ENCODE results near the gene PUSL1. TPM values are rescaled to one million over a fixed set of nuclear protein-coding genes. Genes with fewer than 3 reads are reported as not detected.

PUSL1 gene
- total and polyA plus RNA-seq, 2 of the 13 experiments (the other 11 are each of a cell fraction or from before 2014, with no cell fraction given), result 8.3 to 22.2 TPM

DNA sequence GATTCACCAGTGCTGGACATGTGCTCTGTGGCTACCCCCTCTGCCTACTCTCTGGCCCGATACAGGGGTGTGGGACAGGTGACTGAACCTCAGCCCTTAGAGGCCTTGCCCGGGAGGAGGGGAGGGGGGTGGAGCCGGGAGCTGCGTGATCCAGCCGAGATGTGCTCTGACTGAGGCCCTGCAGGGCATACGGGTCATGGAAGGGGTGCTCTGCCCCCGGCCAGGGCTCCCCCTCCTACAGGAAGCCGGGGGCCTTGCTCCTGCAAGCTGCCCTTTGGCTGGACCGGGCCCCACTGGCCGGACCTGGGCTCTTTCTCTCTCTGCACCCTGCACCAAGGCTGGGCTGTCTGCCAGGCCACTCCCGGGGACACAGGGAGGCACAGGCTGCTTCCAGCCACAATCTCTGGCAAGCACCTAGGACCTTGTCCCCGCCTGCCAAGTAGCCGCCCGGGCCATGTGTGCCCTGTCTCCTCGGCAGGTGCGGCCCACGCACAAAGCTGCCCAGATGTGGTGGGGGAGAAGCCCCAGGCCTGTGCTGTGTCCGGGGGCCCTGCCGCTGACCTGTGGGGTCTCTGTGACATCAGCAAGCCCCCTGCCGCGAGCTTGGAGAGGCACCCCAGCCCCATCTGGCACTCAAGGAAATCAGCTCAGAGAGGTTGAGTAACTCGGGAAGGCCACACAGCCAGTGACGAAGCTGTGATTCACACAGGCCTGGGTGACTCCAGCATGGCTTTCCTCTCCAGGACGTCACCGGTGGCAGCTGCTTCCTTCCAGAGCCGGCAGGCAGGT, 26.7 kb upstream of the PUSL1 start (continued):
- TF ChIP-seq, protein P1, sequence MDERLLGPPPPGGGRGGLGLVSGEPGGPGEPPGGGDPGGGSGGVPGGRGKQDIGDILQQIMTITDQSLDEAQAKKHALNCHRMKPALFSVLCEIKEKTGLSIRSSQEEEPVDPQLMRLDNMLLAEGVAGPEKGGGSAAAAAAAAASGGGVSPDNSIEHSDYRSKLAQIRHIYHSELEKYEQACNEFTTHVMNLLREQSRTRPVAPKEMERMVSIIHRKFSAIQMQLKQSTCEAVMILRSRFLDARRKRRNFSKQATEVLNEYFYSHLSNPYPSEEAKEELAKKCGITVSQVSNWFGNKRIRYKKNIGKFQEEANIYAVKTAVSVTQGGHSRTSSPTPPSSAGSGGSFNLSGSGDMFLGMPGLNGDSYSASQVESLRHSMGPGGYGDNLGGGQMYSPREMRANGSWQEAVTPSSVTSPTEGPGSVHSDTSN (CRISPR knock-in tag; IDR thresholded peaks at IDR 0.05), result no peak
- TF ChIP-seq ZNF430 (CRISPR knock-in tag; IDR thresholded peaks at IDR 0.05), result peak; percentile 86; the same call in 1 of the 2 replicates
- TF ChIP-seq, protein P2, sequence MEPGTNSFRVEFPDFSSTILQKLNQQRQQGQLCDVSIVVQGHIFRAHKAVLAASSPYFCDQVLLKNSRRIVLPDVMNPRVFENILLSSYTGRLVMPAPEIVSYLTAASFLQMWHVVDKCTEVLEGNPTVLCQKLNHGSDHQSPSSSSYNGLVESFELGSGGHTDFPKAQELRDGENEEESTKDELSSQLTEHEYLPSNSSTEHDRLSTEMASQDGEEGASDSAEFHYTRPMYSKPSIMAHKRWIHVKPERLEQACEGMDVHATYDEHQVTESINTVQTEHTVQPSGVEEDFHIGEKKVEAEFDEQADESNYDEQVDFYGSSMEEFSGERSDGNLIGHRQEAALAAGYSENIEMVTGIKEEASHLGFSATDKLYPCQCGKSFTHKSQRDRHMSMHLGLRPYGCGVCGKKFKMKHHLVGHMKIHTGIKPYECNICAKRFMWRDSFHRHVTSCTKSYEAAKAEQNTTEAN (CRISPR knock-in tag; conservative IDR thresholded peaks at IDR 0.05), result no peak
- no peak for TF ChIP-seq ZNF12 (CRISPR knock-in tag; IDR thresholded peaks at IDR 0.05)
- TF ChIP-seq, protein P3, sequence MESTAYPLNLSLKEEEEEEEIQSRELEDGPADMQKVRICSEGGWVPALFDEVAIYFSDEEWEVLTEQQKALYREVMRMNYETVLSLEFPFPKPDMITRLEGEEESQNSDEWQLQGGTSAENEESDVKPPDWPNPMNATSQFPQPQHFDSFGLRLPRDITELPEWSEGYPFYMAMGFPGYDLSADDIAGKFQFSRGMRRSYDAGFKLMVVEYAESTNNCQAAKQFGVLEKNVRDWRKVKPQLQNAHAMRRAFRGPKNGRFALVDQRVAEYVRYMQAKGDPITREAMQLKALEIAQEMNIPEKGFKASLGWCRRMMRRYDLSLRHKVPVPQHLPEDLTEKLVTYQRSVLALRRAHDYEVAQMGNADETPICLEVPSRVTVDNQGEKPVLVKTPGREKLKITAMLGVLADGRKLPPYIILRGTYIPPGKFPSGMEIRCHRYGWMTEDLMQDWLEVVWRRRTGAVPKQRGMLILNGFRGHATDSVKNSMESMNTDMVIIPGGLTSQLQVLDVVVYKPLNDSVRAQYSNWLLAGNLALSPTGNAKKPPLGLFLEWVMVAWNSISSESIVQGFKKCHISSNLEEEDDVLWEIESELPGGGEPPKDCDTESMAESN (CRISPR knock-in tag; conservative IDR thresholded peaks at IDR 0.05), result peak; percentile 49
- TF ChIP-seq, protein P4, sequence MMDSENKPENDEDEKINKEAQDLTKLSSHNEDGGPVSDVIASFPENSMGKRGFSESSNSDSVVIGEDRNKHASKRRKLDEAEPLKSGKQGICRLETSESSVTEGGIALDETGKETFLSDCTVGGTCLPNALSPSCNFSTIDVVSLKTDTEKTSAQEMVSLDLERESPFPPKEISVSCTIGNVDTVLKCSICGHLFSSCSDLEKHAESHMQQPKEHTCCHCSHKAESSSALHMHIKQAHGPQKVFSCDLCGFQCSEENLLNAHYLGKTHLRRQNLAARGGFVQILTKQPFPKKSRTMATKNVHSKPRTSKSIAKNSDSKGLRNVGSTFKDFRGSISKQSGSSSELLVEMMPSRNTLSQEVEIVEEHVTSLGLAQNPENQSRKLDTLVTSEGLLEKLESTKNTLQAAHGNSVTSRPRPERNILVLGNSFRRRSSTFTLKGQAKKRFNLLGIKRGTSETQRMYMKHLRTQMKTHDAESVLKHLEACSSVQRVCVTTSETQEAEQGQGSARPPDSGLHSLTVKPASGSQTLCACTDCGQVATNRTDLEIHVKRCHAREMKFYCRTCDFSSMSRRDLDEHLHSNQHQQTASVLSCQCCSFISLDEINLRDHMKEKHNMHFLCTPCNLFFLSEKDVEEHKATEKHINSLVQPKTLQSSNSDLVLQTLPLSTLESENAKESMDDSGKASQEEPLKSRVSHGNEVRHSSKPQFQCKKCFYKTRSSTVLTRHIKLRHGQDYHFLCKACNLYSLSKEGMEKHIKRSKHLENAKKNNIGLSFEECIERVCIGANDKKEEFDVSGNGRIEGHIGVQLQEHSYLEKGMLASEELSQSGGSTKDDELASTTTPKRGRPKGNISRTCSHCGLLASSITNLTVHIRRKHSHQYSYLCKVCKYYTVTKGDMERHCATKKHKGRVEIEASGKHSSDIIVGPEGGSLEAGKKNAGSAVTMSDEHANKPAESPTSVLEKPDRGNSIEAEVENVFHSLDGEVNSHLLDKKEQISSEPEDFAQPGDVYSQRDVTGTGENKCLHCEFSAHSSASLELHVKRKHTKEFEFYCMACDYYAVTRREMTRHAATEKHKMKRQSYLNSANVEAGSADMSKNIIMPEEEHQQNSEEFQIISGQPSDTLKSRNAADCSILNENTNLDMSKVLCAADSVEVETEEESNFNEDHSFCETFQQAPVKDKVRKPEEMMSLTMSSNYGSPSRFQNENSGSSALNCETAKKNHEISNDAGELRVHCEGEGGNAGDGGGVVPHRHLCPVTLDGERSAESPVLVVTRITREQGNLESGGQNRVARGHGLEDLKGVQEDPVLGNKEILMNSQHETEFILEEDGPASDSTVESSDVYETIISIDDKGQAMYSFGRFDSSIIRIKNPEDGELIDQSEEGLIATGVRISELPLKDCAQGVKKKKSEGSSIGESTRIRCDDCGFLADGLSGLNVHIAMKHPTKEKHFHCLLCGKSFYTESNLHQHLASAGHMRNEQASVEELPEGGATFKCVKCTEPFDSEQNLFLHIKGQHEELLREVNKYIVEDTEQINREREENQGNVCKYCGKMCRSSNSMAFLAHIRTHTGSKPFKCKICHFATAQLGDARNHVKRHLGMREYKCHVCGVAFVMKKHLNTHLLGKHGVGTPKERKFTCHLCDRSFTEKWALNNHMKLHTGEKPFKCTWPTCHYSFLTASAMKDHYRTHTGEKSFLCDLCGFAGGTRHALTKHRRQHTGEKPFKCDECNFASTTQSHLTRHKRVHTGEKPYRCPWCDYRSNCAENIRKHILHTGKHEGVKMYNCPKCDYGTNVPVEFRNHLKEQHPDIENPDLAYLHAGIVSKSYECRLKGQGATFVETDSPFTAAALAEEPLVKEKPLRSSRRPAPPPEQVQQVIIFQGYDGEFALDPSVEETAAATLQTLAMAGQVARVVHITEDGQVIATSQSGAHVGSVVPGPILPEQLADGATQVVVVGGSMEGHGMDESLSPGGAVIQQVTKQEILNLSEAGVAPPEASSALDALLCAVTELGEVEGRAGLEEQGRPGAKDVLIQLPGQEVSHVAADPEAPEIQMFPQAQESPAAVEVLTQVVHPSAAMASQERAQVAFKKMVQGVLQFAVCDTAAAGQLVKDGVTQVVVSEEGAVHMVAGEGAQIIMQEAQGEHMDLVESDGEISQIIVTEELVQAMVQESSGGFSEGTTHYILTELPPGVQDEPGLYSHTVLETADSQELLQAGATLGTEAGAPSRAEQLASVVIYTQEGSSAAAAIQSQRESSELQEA (CRISPR knock-in tag; IDR thresholded peaks at IDR 0.05; ENCODE audit: not compliant biosample characterization), result no peak
- no peak; the same call in 1 of the 2 replicates for TF ChIP-seq FOXC1 (CRISPR knock-in tag; IDR thresholded peaks at IDR 0.05; ENCODE audit: borderline replicate concordance)
- TF ChIP-seq ZNF292 (CRISPR knock-in tag; IDR thresholded peaks at IDR 0.05; ENCODE audit: borderline replicate concordance, low read depth), result peak; percentile 80
- no peak for TF ChIP-seq ZNF557 (CRISPR knock-in tag; IDR thresholded peaks at IDR 0.05)
- peak; percentile 54; the same call in 1 of the 2 replicates for TF ChIP-seq RXRB (CRISPR knock-in tag; IDR thresholded peaks at IDR 0.05; ENCODE audit: borderline replicate concordance)
- no peak for TF ChIP-seq ZNF3 (CRISPR knock-in tag; IDR thresholded peaks at IDR 0.05)
- no peak for TF ChIP-seq ZNF101 (CRISPR knock-in tag; IDR thresholded peaks at IDR 0.05; ENCODE audit: borderline replicate concordance, low read depth)

All from HepG2 (cell line).